ENCODE results near the gene ACAT1.
"Not testable (repeated sequence)": the region's sequence is repeated elsewhere in the genome, so short reads cannot be mapped to it uniquely, and the experiment has no call there.

The ACAT1 gene

GRCh38 chr11:108121274-108122155 lies at the start of gene ACAT1:
ACAT1 (plus strand) TSS chr11:108121567; CDS start chr11:108121607, 40 bp downstream.
- peak; percentile 98 for DNase-seq

GRCh38 chr11:108084811-108085210 lies 36.6 kb upstream of the ACAT1 start:
- no peak for DNase-seq

- DNase-seq = no peak
Observed at GRCh38 chr11:108085672-108086071, 35.7 kb upstream of the ACAT1 start.

- no peak for DNase-seq
Observed at GRCh38 chr11:108092134-108092533, 29.2 kb upstream of the ACAT1 start.

- no peak for DNase-seq
Observed at GRCh38 chr11:108093128-108093904, 28.1 kb upstream of the ACAT1 start.

GRCh38 chr11:108097179-108097578 lies 24.2 kb upstream of the ACAT1 start:
- no peak for DNase-seq

- no peak for DNase-seq
Observed at GRCh38 chr11:108101090-108101775, 20.1 kb upstream of the ACAT1 start.

- DNase-seq = no peak
Observed at GRCh38 chr11:108111126-108111525, 10.2 kb upstream of the ACAT1 start.

- DNase-seq = no peak
Observed at GRCh38 chr11:108112057-108112456, 9.3 kb upstream of the ACAT1 start.

- DNase-seq = no peak
Observed at GRCh38 chr11:108115500-108116140, 5.7 kb upstream of the ACAT1 start.

GRCh38 chr11:108117746-108118371 lies 3.5 kb upstream of the ACAT1 start:
- no peak for DNase-seq

- DNase-seq = not testable (repeated sequence)
Observed at GRCh38 chr11:108120936-108121273, 462 bp upstream of the ACAT1 start.

- no peak for DNase-seq
Observed at GRCh38 chr11:108122166-108122628, 830 bp downstream of the ACAT1 start.

GRCh38 chr11:108125096-108125495 lies 3.7 kb downstream of the ACAT1 start:
- no peak for DNase-seq

- DNase-seq = no peak
Observed at GRCh38 chr11:108128772-108129171, 7.4 kb downstream of the ACAT1 start.

- DNase-seq = no peak
Observed at GRCh38 chr11:108131993-108132392, 10.6 kb downstream of the ACAT1 start.

GRCh38 chr11:108132993-108133538 lies 11.7 kb downstream of the ACAT1 start:
- not testable (repeated sequence) for DNase-seq

- no peak for DNase-seq
Observed at GRCh38 chr11:108135845-108136544, 14.6 kb downstream of the ACAT1 start.

GRCh38 chr11:108137212-108137611 lies 15.8 kb downstream of the ACAT1 start:
- no peak for DNase-seq

- no peak for DNase-seq
Observed at GRCh38 chr11:108142304-108142703, 20.9 kb downstream of the ACAT1 start.

GRCh38 chr11:108144615-108145014 lies 23.2 kb downstream of the ACAT1 start:
- no peak for DNase-seq

All from activated T-cell treated with anti-CD3 and anti-CD28 coated beads, Interleukin-2, amount 50 U/mL, for 48 hours (primary cell).